Esophagus squamous epithelium (tissue), 5 donors: ENCODE data around the gene AMT. TPM values are rescaled to one million over a fixed set of nuclear protein-coding genes. Genes with fewer than 3 reads are reported as not detected.
"Not testable (repeated sequence)": the region's sequence is repeated elsewhere in the genome, so short reads cannot be mapped to it uniquely, and the experiment has no call there.

Source experiments
- DNase-seq: peaks from one replicate; lab custom pipeline; 2025; lab: John Stamatoyannopoulos, UW
- H3K27ac ChIP-seq, 4 donors: fragments of 200-600 bp; sonication (generic); one replicate each; pipeline ENCODE4 v1.5.1; 2016 to 2019; ENCODE audit warnings: mild to moderate bottlenecking in 1 of 4
- H3K27me3 ChIP-seq, 4 donors: fragments of 200-600 bp; sonication (generic); 1 replicate in 3 of 4; 2 replicates in 1 of 4; pipeline versions ENCODE4 v1.5.1 to v1.6.0; 2017 to 2021; ENCODE audit warnings: antibody characterized with exemption in 1 of 4
- H3K36me3 ChIP-seq, 3 donors: fragments of 200-600 bp; sonication (generic); one replicate each; pipeline ENCODE4 v1.5.1; 2016 to 2019
- H3K4me1 ChIP-seq, 3 donors: fragments of 200-600 bp; sonication (generic); one replicate each; pipeline ENCODE4 v1.5.1; 2017 to 2019
- H3K4me3 ChIP-seq, 4 donors: fragments of 200-600 bp; sonication (generic); 1 replicate in 3 of 4; 2 replicates in 1 of 4; pipeline ENCODE4 v1.5.1; 2016 to 2019; ENCODE audit warnings: mild to moderate bottlenecking in 2 of 4, moderate library complexity in 1 of 4
- H3K9me3 ChIP-seq, 3 donors: fragments of 200-600 bp; sonication (generic); one replicate each; pipeline ENCODE4 v1.5.1; 2016 to 2019
- CTCF ChIP-seq, 6 experiments: fragments of 450-650 bp in 4 of 6; fragments of 200-600 bp in 2 of 6; sonication (generic) in 2 of 6; IDR thresholded peaks; one replicate each; pipeline ENCODE4 v1.5.1; 2016 to 2019; ENCODE audit warnings: antibody characterized with exemption in 6 of 6, mild to moderate bottlenecking in 4 of 6, moderate library complexity in 4 of 6
- POLR2A ChIP-seq, 4 donors: fragments of 450-650 bp; IDR thresholded peaks; one replicate each; pipeline ENCODE4 v1.6.1; 2017; ENCODE audit warnings: antibody characterized with exemption in 4 of 4, mild to moderate bottlenecking in 4 of 4, moderate library complexity in 3 of 4
- WGBS, 2 donors: methylation state at CpG; one replicate each; pipeline ENCODE4 v1.1.5; 2018; 5-methylcytosine and 5-hydroxymethylcytosine counted together
- intact Hi-C: fragments of 100-400 bp; cut with DNase I; formaldehyde crosslinking; loops from one replicate; pipeline ENCODE4 v1.15.0; 2022
- total RNA-seq, 4 donors: library from RNA; depleted of rRNA; stranded (reverse); fragments of >200 nt; gene quantifications; one replicate each; pipeline ENCODE4 v1.1.0, GENCODE V29; 2016
- donor health status: DM: yes; HTN: yes; CAD: no.

AMT gene
- total RNA-seq, 4 donors from 2014 or later = 0.80 to 1.7 (median 1.2) TPM

GRCh38 chr3:49410846-49411534 lies 11.3 kb downstream of the AMT start:
- no peaks in the 10 kb centered on the region for H3K27me3 ChIP-seq
- no peaks in the 10 kb centered on the region for H3K9me3 ChIP-seq
- H3K36me3 ChIP-seq = peaks cover 0 to 19% (median 7%) of the 10 kb centered on the region in 3 donors
- intact Hi-C loops = no loop called here
- TF ChIP-seq CTCF (IDR thresholded peaks at IDR 0.05) (no peak), POLR2A (IDR thresholded peaks at IDR 0.05) (no peak)
- peak overlapping the region; percentile 97 to 100 (median 99) for H3K27ac ChIP-seq
- no peak for DNase-seq
- H3K4me1 ChIP-seq = peaks cover 41 to 81% (median 62%) of the 10 kb centered on the region in 3 donors
- H3K4me3 ChIP-seq = peak overlapping the region; percentile 83 to 97 (median 94)
- 0% methylated on average over 19 to 22 of the region's 33 CpGs for WGBS, 2 donors

GRCh38 chr3:49410066-49410845 lies 12.0 kb downstream of the AMT start:
- Histone ChIP-seq H3K27ac (peak overlapping the region; percentile 97 to 100 (median 99)), H3K27me3 (no peaks in the 10 kb centered on the region), H3K4me3 (peak overlapping the region; percentile 83 to 97 (median 94)), H3K36me3 (peaks cover 0 to 12% (median 5%) of the 10 kb centered on the region in 3 donors), H3K4me1 (peaks cover 34 to 81% (median 64%) of the 10 kb centered on the region in 3 donors), H3K9me3 (no peaks in the 10 kb centered on the region)
- intact Hi-C loops = no loop called here
- DNase-seq = no peak
- 13 to 19% methylated on average over 4 of the region's 4 CpGs for WGBS, 2 donors
- TF ChIP-seq CTCF (IDR thresholded peaks at IDR 0.05) (no peak), POLR2A (IDR thresholded peaks at IDR 0.05) (no peak)

- no peaks in the 10 kb centered on the region for H3K27me3 ChIP-seq
- no peak for TF ChIP-seq CTCF (IDR thresholded peaks at IDR 0.05)
- no peak for TF ChIP-seq POLR2A (IDR thresholded peaks at IDR 0.05)
- peak overlapping the region; percentile 4 to 99 (median 46) for H3K27ac ChIP-seq
- no peaks in the 10 kb centered on the region for H3K9me3 ChIP-seq
- H3K4me3 ChIP-seq = no peak overlapping the region
- H3K4me1 ChIP-seq = peaks cover 21 to 82% (median 54%) of the 10 kb centered on the region in 3 donors
- DNase-seq = no peak
- intact Hi-C loops = no loop called here
- H3K36me3 ChIP-seq = peaks cover 0 to 18% (median 0%) of the 10 kb centered on the region in 3 donors
- WGBS, 2 donors = 49 to 51% methylated on average over 17 of the region's 17 CpGs
These were observed 15.4 kb downstream of the AMT start for GRCh38 chr3:49406571-49407565.

- DNase-seq, H3K9me3 ChIP-seq, H3K4me3 ChIP-seq, H3K27me3 ChIP-seq, intact Hi-C loops: not testable (repeated sequence)
- 42 to 49% methylated on average over 8 to 9 of the region's 9 CpGs for WGBS, 2 donors
- Histone ChIP-seq H3K4me1 (peaks cover 21 to 92% (median 60%) of the 10 kb centered on the region in 3 donors), H3K27ac (peak overlapping the region in 2 of 4 donors; percentile 67 to 99), H3K36me3 (peaks cover 0 to 30% (median 0%) of the 10 kb centered on the region in 3 donors)
These were observed 16.7 kb downstream of the AMT start for GRCh38 chr3:49405570-49405969.

DNA sequence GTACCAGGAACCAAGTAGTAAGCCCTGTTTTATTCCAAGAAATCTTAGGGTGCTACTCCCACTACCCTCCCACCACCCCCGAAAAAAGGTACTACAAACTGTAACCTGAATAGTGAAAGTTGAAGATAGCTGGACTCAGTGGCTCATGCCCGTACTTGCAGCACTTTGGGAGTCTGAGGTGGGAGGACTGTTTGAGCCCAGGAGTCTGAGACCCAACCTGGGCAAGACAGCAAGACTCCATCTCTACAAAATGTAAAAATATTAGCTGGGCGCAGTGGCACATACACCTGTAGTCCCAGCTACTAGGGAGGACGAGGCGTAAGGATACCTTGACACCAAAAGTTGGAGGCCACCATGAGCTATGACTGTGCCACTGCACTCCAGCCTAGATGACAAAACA lies 18.4 kb downstream of the AMT start:
- H3K36me3 ChIP-seq = peaks cover 0 to 35% (median 0%) of the 10 kb centered on the region in 3 donors
- H3K27me3 ChIP-seq = no peaks in the 10 kb centered on the region
- no peak for DNase-seq
- 50 to 93% methylated on average over 1 to 5 of the region's 5 CpGs for WGBS, 2 donors
- intact Hi-C loops = no loop called here
- no peak overlapping the region for H3K4me3 ChIP-seq
- H3K9me3 ChIP-seq = no peaks in the 10 kb centered on the region
- no peak for TF ChIP-seq CTCF (IDR thresholded peaks at IDR 0.05)
- TF ChIP-seq POLR2A (IDR thresholded peaks at IDR 0.05) = no peak
- H3K4me1 ChIP-seq = peaks cover 8 to 91% (median 48%) of the 10 kb centered on the region in 3 donors
- peak overlapping the region in 1 of 4 donors; percentile 17 for H3K27ac ChIP-seq
